HFF-Myc (cell line): ENCODE data around the gene DOCK1.
"Not testable (repeated sequence)": the region's sequence is repeated elsewhere in the genome, so short reads cannot be mapped to it uniquely, and the experiment has no call there.

Source experiments
- DNase-seq: peaks from one replicate; pipeline ENCODE4 v3.0.0-alpha.2; 2011; ENCODE audit warnings: low read depth; ENCODE audit errors: extremely low read depth
- H3K4me3 ChIP-seq: replicated peaks from 2 replicates; pipeline ENCODE4 v1.5.1; 2011; ENCODE audit warnings: low read depth, mild to moderate bottlenecking, control low read depth, low read length
- TF ChIP-seq, protein P1 (sequence below): IDR thresholded peaks from 2 replicates; pipeline ENCODE4 v1.5.1; 2012; ENCODE audit warnings: mild to moderate bottlenecking, low read depth, low read length, control low read depth; ENCODE audit errors: missing control alignments

DOCK1 gene

DNA sequence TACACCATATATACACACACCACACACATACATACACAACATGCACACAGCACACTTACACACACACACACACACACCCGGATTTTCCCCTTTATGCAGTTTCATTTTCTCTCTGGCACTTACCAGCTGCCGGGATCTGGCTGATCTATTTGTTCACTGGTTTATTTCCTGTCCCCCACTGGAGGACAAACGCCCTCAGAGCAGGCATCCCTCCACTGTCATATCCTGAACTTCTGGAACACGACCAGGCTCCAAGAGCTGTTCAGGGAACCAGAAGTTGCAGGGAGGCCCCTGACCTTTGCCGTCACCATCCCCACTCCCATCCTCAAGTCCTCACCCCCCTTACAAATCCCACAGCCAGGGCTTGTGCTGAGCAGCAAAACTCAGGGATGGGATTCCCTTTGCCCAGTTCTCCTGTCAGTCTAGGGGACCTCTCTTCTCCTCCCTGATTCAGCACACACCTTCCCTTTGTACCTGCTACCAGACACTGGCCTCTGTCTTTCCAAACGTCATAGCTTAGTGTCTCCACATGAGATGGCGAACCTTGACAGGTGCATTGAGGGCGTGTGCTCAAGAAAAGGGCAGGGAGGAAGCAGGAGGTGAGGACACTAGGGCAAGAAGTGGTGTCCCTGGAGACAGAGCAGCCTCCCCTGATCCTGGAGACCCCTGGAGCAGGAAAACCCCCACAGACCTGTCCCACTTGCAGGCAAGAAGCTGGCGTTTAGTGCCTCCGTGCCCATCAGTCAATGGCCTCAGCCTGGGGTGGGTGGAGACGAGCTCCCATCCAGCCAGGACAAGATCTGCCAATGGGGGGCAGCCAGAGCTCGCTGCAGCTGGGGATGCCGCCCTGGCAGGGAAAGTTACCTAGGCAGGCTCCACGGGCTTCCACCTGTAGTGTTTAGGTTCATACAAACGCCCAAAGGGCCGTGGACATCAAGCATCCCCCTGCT is 12.7 kb upstream of the DOCK1 start:
- TF ChIP-seq, protein P1, sequence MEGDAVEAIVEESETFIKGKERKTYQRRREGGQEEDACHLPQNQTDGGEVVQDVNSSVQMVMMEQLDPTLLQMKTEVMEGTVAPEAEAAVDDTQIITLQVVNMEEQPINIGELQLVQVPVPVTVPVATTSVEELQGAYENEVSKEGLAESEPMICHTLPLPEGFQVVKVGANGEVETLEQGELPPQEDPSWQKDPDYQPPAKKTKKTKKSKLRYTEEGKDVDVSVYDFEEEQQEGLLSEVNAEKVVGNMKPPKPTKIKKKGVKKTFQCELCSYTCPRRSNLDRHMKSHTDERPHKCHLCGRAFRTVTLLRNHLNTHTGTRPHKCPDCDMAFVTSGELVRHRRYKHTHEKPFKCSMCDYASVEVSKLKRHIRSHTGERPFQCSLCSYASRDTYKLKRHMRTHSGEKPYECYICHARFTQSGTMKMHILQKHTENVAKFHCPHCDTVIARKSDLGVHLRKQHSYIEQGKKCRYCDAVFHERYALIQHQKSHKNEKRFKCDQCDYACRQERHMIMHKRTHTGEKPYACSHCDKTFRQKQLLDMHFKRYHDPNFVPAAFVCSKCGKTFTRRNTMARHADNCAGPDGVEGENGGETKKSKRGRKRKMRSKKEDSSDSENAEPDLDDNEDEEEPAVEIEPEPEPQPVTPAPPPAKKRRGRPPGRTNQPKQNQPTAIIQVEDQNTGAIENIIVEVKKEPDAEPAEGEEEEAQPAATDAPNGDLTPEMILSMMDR: no peak
- H3K4me3 ChIP-seq: no peak overlapping the region
- no peak for DNase-seq

DNA sequence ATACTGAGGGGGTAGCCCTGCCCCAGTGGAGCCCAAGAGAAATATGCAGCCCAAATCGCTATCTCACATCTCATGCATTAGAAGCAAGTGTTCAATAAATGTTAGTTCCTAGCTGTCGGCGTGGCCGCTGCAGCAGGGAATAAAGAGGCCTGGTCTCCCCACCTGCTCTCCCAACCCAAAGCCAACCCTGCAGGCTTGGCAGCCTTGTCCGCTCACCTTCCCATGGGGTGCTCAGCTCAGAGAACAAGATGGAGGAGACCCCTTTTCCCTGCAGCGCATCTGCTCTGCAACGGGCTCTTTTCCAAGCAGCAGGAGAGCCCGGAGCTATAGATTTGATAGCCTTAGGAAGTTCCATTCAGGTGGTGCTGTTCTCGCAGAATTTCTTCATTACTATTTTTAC is 12.0 kb upstream of the DOCK1 start:
- H3K4me3 ChIP-seq: no peak overlapping the region
- no peak for DNase-seq
- TF ChIP-seq, protein P1: no peak

DNA sequence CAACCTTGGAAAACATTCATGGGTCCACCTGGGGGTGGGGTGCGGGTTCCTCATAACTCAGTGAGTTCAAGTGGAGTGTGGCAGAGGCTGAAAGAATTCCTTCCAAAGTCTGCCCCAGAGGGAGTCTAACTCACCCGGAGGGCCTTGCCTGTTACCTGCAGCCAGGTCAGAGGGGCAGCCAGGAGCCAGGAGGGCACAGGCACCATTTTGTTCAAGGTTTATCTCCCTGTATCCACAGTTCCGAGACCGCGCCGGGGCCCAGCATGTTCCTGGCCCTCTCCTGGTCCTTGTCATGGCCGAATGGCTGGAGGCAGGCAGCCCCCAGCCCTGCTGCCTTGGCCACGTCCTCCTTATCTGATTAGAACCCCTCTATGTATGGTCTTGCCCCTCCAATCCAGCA is 11.4 kb upstream of the DOCK1 start:
- H3K4me3 ChIP-seq: no peak overlapping the region
- TF ChIP-seq, protein P1: no peak
- no peak for DNase-seq

GRCh38 chr10:126895214-126895781 is 9.9 kb upstream of the DOCK1 start:
- no peak overlapping the region for H3K4me3 ChIP-seq
- TF ChIP-seq, protein P1: no peak
- no peak for DNase-seq

DNA sequence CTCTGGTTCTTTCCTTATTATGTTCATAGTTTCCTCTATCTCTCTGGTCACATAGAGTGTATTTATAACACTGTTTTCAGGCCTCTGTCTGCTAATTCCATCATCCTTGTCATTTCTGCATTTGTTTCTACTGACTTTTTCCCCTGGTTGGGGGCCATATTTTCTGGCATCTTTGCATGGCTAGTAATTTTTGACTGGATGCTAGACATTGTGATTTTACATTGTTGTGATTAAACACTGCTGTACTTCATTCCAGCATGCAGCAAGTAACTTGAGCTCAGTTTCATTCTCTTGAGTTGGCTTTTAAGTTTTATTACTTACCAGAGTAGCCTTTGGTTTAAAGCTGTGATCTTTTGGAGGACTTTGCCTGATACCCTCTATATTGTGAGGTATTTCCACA is 6.8 kb upstream of the DOCK1 start:
- no peak overlapping the region for H3K4me3 ChIP-seq
- no peak for DNase-seq
- TF ChIP-seq, protein P1: no peak

DNA sequence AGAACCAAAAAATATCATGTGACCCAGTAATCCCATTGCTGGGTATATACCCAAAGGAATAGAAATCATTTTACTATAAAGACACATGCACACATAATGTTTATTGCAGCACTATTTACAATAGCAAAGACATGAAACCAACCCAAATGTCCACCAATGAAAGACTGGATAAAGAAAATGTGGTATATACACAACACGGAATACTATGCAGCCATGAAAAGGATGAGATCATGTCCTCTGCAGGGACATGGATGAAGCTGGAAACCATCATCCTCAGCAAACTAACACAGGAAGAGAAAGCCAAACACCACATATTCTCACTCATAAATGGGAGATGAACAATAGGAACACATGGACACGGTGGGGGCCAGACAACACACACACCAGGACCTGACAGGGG is 5.7 kb upstream of the DOCK1 start:
- DNase-seq, H3K4me3 ChIP-seq: not testable (repeated sequence)

- TF ChIP-seq, protein P1: peak; percentile 17
- H3K4me3 ChIP-seq: no peak overlapping the region
- DNase-seq: peak; percentile 52
Observed at GRCh38 chr10:126902157-126902556, 3.1 kb upstream of the DOCK1 start.
